ENCODE measurements around the gene P2RY11. TPM values are rescaled to one million over a fixed set of nuclear protein-coding genes. Genes with fewer than 3 reads are reported as not detected.

P2RY11 gene
- total RNA-seq, 1 experiment from 2014 or later = 43.8 TPM

- no peak overlapping the region for H3K9ac ChIP-seq (ENCODE audit: low read length)
- peaks cover 17% of the 10 kb centered on the region for H3K79me2 ChIP-seq (ENCODE audit: insufficient read depth, low read length)
- no TSS peak for BruUV-seq (replicated peaks)
- no peak overlapping the region for H2AFZ ChIP-seq (ENCODE audit: low read depth, low read length, poor library complexity, severe bottlenecking)
- H3K4me2 ChIP-seq (ENCODE audit: low read length) = no peak overlapping the region
- DNase-seq (ENCODE audit: low read depth, low spot score) (no peak), ATAC-seq (no peak)
- H3K4me1 ChIP-seq (ENCODE audit: control insufficient read depth in 1 of 2, insufficient read depth in 2 of 2, low read length in 2 of 2) = peaks cover 12 to 18% of the 10 kb centered on the region in 2 experiments
- peaks cover 7 to 8% of the 10 kb centered on the region in 2 experiments; a peak in 3 of 4 replicates for H3K36me3 ChIP-seq (ENCODE audit: control insufficient read depth in 1 of 2, insufficient read depth in 2 of 2, low read length in 2 of 2)
- ChIA-PET CTCF (no interaction called here), POLR2A (no interaction called here), RAD21 (ENCODE audit: low non-redundant PET in 1 of 2, low total read pairs in 2 of 2, uncharacterized antibody in 2 of 2, unreplicated experiment in 2 of 2) (no interaction called here)
- no peaks in the 10 kb centered on the region for H3K9me2 ChIP-seq (ENCODE audit: insufficient read depth)
- no peaks in the 10 kb centered on the region for H3K27me3 ChIP-seq (ENCODE audit: insufficient read depth, low read length)
- H4K20me1 ChIP-seq (ENCODE audit: insufficient read depth) = no peaks in the 10 kb centered on the region
- H3K4me3 ChIP-seq (replicated peaks in 1 of 2; ENCODE audit: low read depth in 1 of 2, low read length in 2 of 2) = no peak overlapping the region
- no peaks in the 10 kb centered on the region for H3K9me3 ChIP-seq (ENCODE audit: control insufficient read depth in 1 of 2, insufficient read depth in 1 of 2, low read depth in 1 of 2, low read length in 2 of 2)
- intact Hi-C loops (cut with micrococcal nuclease) = no loop called here
- 0 out of 2 replicates have a peak, but pooled peaks have one; percentile 16 for TF ChIP-seq CBX3 (IDR thresholded peaks at IDR 0.05; ENCODE audit: low read depth)
- TF ChIP-seq ZNF274 (IDR thresholded peaks at IDR 0.05; ENCODE audit: low read depth, low read length) = no peak
- no peak overlapping the region for H3K27ac ChIP-seq (ENCODE audit: low read depth, low read length)
Measured at GRCh38 chr19:10102787-10103236, 8.7 kb upstream of the P2RY11 start.

- Histone ChIP-seq H3K79me2 (ENCODE audit: insufficient read depth, low read length) (peaks cover 30% of the 10 kb centered on the region), H3K4me2 (ENCODE audit: low read length) (no peak overlapping the region), H3K27ac (ENCODE audit: low read depth, low read length) (no peak overlapping the region), H3K9me2 (ENCODE audit: insufficient read depth) (no peaks in the 10 kb centered on the region), H2AFZ (ENCODE audit: low read depth, low read length, poor library complexity, severe bottlenecking) (no peak overlapping the region), H3K9me3 (ENCODE audit: control insufficient read depth in 1 of 2, insufficient read depth in 1 of 2, low read depth in 1 of 2, low read length in 2 of 2) (no peaks in the 10 kb centered on the region), H4K20me1 (ENCODE audit: insufficient read depth) (no peaks in the 10 kb centered on the region), H3K9ac (ENCODE audit: low read length) (no peak overlapping the region), H3K4me1 (ENCODE audit: control insufficient read depth in 1 of 2, insufficient read depth in 2 of 2, low read length in 2 of 2) (peaks cover 12 to 22% of the 10 kb centered on the region in 2 experiments), H3K27me3 (ENCODE audit: insufficient read depth, low read length) (no peaks in the 10 kb centered on the region), H3K36me3 (ENCODE audit: control insufficient read depth in 1 of 2, insufficient read depth in 2 of 2, low read length in 2 of 2) (peaks cover 13 to 17% of the 10 kb centered on the region in 2 experiments), H3K4me3 (replicated peaks in 1 of 2; ENCODE audit: low read depth in 1 of 2, low read length in 2 of 2) (no peak overlapping the region)
- TF ChIP-seq SRF (IDR thresholded peaks at IDR 0.05; ENCODE audit: low read depth) (no peak), JUND (IDR thresholded peaks at IDR 0.05) (no peak), ATF3 (IDR thresholded peaks at IDR 0.05) (no peak), EZH2 (IDR thresholded peaks at IDR 0.05) (no peak), EGR1 (IDR thresholded peaks at IDR 0.05; ENCODE audit: low read depth) (no peak)
- no peak for DNase-seq (ENCODE audit: low read depth, low spot score)
- no peak for ATAC-seq
- RAD21 ChIA-PET (ENCODE audit: low non-redundant PET in 1 of 2, low total read pairs in 2 of 2, uncharacterized antibody in 2 of 2, unreplicated experiment in 2 of 2) = no interaction called here
- no TSS peak for BruUV-seq (replicated peaks)
- intact Hi-C loops (cut with micrococcal nuclease) = no loop called here
- CTCF ChIA-PET = no interaction called here
- POLR2A ChIA-PET = interaction anchor here (1.4 kb wide), 1 partner anchor 8 kb away, joined by 5 read pairs; no protein-coding TSS in a partner anchor
Measured at GRCh38 chr19:10104130-10104513, 7.4 kb upstream of the P2RY11 start.
